Endothelial cell of umbilical vein (primary cell): Measurements from ENCODE around the gene PI4K2B. TPM values are rescaled to one million over a fixed set of nuclear protein-coding genes. Genes with fewer than 3 reads are reported as not detected.

ENCODE experiments used
- BruUV-seq: library from RNA; stranded (reverse); fragments of 400-500 nt; replicated peaks from 2 replicates; lab custom pipeline; 2021; lab: Mats Ljungman, UMichigan
- CTCF ChIA-PET: fragments of 300-600, 350-600 bp; sonication (Branson Sonifier 250); formaldehyde crosslinking; loops from one replicate; lab custom pipeline; 2021; ENCODE audit warnings: antibody characterized with exemption, inconsistent platforms; lab: Charles Lee
- POLR2A ChIA-PET: fragments of 300-600, 350-600 bp; sonication (Branson Sonifier 250); formaldehyde crosslinking; loops from one replicate; lab custom pipeline; 2021; ENCODE audit warnings: antibody characterized with exemption, inconsistent platforms; lab: Charles Lee
- DNase-seq: peaks from one replicate; pipeline ENCODE4 v3.0.0-alpha.2; 2011; ENCODE audit warnings: low read depth, low spot score
- FAIRE-seq: peaks from 2 replicates; lab custom pipeline; 2011; peaks lifted over from hg19 to GRCh38; lab: Jason Lieb, UNC
- H2AFZ ChIP-seq: 2 replicates; pipeline ENCODE4 v1.6.0; 2012; ENCODE audit warnings: low read depth, low read length, control low read depth, inconsistent platforms
- H3K27ac ChIP-seq: 2 replicates; pipeline ENCODE4 v1.5.1; 2011; ENCODE audit warnings: low read depth, mild to moderate bottlenecking, control low read depth, low read length, moderate library complexity; ENCODE audit not compliant: insufficient read depth
- H3K27me3 ChIP-seq, 2 experiments: 2 replicates each; pipeline versions ENCODE4 v1.6.0 to v1.6.1; 2011; ENCODE audit warnings: low read length in 2 of 2, mixed read lengths in 1 of 2; ENCODE audit not compliant: control insufficient read depth in 2 of 2, insufficient read depth in 2 of 2
- H3K36me3 ChIP-seq, 2 experiments: 2 replicates in 1 of 2; 3 replicates in 1 of 2; pipeline ENCODE4 v1.5.1; 2011; ENCODE audit warnings: low read length in 2 of 2, mild to moderate bottlenecking in 1 of 2, moderate library complexity in 1 of 2; ENCODE audit not compliant: control insufficient read depth in 2 of 2, insufficient read depth in 2 of 2; ENCODE audit errors: extremely low read depth in 1 of 2
- H3K4me1 ChIP-seq: 3 replicates; pipeline ENCODE4 v1.5.1; 2011; ENCODE audit warnings: mild to moderate bottlenecking, low read length; ENCODE audit not compliant: control insufficient read depth, insufficient read depth; ENCODE audit errors: extremely low read depth
- H3K4me2 ChIP-seq: 2 replicates; pipeline ENCODE4 v1.6.1; 2011; ENCODE audit warnings: low read length, control low read depth, mixed read lengths; ENCODE audit not compliant: insufficient read depth
- H3K4me3 ChIP-seq, 3 experiments: fragments of 200-600 bp in 1 of 3; sonication (generic), shearing (Covaris generic) in 1 of 3; replicated peaks in 1 of 3; 2 replicates each; pipeline ENCODE4 v1.5.1; 2011 to 2016; ENCODE audit warnings: control low read depth in 3 of 3, low read length in 3 of 3, mild to moderate bottlenecking in 2 of 3, inconsistent platforms in 1 of 3, low read depth in 1 of 3, moderate library complexity in 1 of 3; ENCODE audit not compliant: insufficient read depth in 1 of 3
- H3K79me2 ChIP-seq: 2 replicates; pipeline ENCODE4 v1.6.0; 2012; ENCODE audit warnings: low read length, inconsistent platforms; ENCODE audit not compliant: control insufficient read depth, insufficient read depth
- H3K9ac ChIP-seq: replicated peaks from 2 replicates; pipeline ENCODE3; 2011; ENCODE audit warnings: low read length, control low read depth; ENCODE audit not compliant: insufficient read depth; ENCODE audit errors: extremely low read depth
- H3K9me1 ChIP-seq: replicated peaks from 3 replicates; pipeline ENCODE4 v1.6.0; 2011; ENCODE audit warnings: mild to moderate bottlenecking, low read length; ENCODE audit not compliant: control insufficient read depth, insufficient read depth; ENCODE audit errors: extremely low read depth
- H3K9me3 ChIP-seq: replicated peaks from 2 replicates; pipeline ENCODE4 v1.5.1; 2012; ENCODE audit warnings: low read length, inconsistent platforms; ENCODE audit not compliant: control insufficient read depth, insufficient read depth
- H4K20me1 ChIP-seq: replicated peaks from 2 replicates; pipeline ENCODE3; 2011; ENCODE audit warnings: mild to moderate bottlenecking, low read length; ENCODE audit not compliant: control insufficient read depth, insufficient read depth; ENCODE audit errors: extremely low read depth
- EZH2 ChIP-seq: IDR thresholded peaks from 2 replicates; pipeline ENCODE4 v1.6.1; 2012; ENCODE audit warnings: borderline replicate concordance, low read depth, mild to moderate bottlenecking, moderate library complexity, low read length, inconsistent platforms; ENCODE audit not compliant: severe bottlenecking
- FOS ChIP-seq: IDR thresholded peaks from 2 replicates; pipeline ENCODE4 v1.6.1; 2011; ENCODE audit warnings: mild to moderate bottlenecking, low read length, moderate library complexity, borderline replicate concordance; ENCODE audit not compliant: insufficient read depth
- GATA2 ChIP-seq: IDR thresholded peaks from 2 replicates; pipeline ENCODE4 v1.7.0; 2011; ENCODE audit warnings: low read depth, mild to moderate bottlenecking, moderate library complexity, mixed read lengths, low read length; ENCODE audit not compliant: insufficient read length, insufficient read depth
- JUN ChIP-seq: IDR thresholded peaks from 2 replicates; pipeline ENCODE4 v1.6.1; 2011; ENCODE audit warnings: borderline replicate concordance, low read depth; ENCODE audit not compliant: insufficient read length, insufficient read depth
- MYC ChIP-seq: IDR thresholded peaks from one replicate; pipeline ENCODE4 v1.6.1; 2011; ENCODE audit warnings: mild to moderate bottlenecking, low read depth, low read length
- POLR2A ChIP-seq: IDR thresholded peaks from 2 replicates; pipeline ENCODE4 v1.6.1; 2012; ENCODE audit warnings: low read depth, mild to moderate bottlenecking, control low read depth, low read length
- POLR2AphosphoS5 ChIP-seq: IDR thresholded peaks from 2 replicates; pipeline ENCODE4 v1.6.1; 2012; ENCODE audit warnings: low read depth, mild to moderate bottlenecking, control low read depth, low read length, moderate library complexity; ENCODE audit not compliant: insufficient read depth
- dilution Hi-C: fragments of 300-500 bp; cut with MboI; formaldehyde crosslinking; loops from one replicate; pipeline ENCODE4 v1.15.0; 2019; ENCODE audit warnings: low sequenced_read_pairs; ENCODE audit not compliant: extremely low pct_ligation_motif_present
- intact Hi-C: fragments of 100-400 bp; cut with micrococcal nuclease; formaldehyde crosslinking; loops from one replicate; pipeline ENCODE4 v1.10.0; 2022
- polyA plus RNA-seq, 4 experiments: library from polyadenylated mRNA; depleted of rRNA in 3 of 4; stranded (reverse) in 3 of 4; unstranded in 1 of 4; fragments of >200 nt; gene quantifications; 2 replicates each; pipeline versions ENCODE4 v1.2.1 to v1.2.3, GENCODE V29; 2011 to 2012; ENCODE audit warnings: missing spikeins in 1 of 4
- total RNA-seq: library from RNA; stranded (reverse); gene quantifications from 2 replicates; pipeline ENCODE4 v1.2.3, GENCODE V29; 2021
- TF ChIP-seq, protein P1 (sequence below): IDR thresholded peaks from 2 replicates; pipeline ENCODE4 v1.6.1; 2011; ENCODE audit not compliant: insufficient read depth, insufficient read length
- TF ChIP-seq, protein P2 (sequence below), 2 donors: IDR thresholded peaks; 1 replicate in 1 of 2; 2 replicates in 1 of 2; pipeline ENCODE4 v1.5.1; 2011; ENCODE audit warnings: low read length in 2 of 2, mild to moderate bottlenecking in 2 of 2, moderate library complexity in 2 of 2, control low read depth in 1 of 2, inconsistent platforms in 1 of 2, low read depth in 1 of 2; ENCODE audit not compliant: insufficient read depth in 1 of 2; ENCODE audit errors: extremely low read depth in 1 of 2

PI4K2B gene
- total and polyA plus RNA-seq, 2 donors (not counting 3 experiments of a cell fraction or from before 2014, with no cell fraction given) = 3.5 to 19.3 TPM

DNA sequence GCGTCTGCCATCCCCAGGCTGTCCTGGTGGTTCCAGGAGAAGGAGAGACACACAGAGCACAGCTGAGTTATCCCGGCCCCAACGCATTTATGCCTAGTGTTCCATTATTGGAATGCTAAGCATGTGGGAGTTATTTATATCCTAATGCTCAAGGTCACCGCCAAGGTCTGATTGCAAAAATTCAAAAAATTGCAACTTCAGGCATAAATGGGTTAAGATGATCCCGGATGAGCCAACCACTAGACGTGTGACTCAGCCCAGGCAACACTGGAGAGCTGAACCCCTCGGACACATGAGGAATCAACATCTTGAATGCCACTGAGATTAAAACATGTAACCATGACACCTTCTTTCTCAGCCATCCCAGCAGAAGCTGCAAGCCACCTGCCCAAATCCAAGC, 74.9 kb downstream of the PI4K2B start:
- Histone ChIP-seq H3K79me2 (peaks cover 3% of the 10 kb centered on the region), H3K9me1 (no peaks in the 10 kb centered on the region), H3K4me1 (peaks cover 4% of the 10 kb centered on the region), H3K27me3 (peaks cover 0 to 4% of the 10 kb centered on the region in 2 experiments), H3K4me3 (no peak overlapping the region), H2AFZ (no peak overlapping the region), H3K36me3 (no peaks in the 10 kb centered on the region), H3K9ac (no peak overlapping the region), H3K4me2 (no peak overlapping the region), H3K27ac (no peak overlapping the region), H4K20me1 (no peaks in the 10 kb centered on the region), H3K9me3 (no peaks in the 10 kb centered on the region)
- BruUV-seq = no TSS peak
- FAIRE-seq (no peak), DNase-seq (no peak)
- POLR2A ChIA-PET = no interaction called here
- intact Hi-C loops = no loop called here
- dilution Hi-C loops = no loop called here
- TF ChIP-seq JUN (no peak), POLR2A (no peak), GATA2 (no peak), MYC (no peak), POLR2AphosphoS5 (no peak), FOS (no peak), EZH2 (no peak)
- TF ChIP-seq, protein P1, sequence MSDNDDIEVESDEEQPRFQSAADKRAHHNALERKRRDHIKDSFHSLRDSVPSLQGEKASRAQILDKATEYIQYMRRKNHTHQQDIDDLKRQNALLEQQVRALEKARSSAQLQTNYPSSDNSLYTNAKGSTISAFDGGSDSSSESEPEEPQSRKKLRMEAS = no peak
- TF ChIP-seq, protein P2, sequence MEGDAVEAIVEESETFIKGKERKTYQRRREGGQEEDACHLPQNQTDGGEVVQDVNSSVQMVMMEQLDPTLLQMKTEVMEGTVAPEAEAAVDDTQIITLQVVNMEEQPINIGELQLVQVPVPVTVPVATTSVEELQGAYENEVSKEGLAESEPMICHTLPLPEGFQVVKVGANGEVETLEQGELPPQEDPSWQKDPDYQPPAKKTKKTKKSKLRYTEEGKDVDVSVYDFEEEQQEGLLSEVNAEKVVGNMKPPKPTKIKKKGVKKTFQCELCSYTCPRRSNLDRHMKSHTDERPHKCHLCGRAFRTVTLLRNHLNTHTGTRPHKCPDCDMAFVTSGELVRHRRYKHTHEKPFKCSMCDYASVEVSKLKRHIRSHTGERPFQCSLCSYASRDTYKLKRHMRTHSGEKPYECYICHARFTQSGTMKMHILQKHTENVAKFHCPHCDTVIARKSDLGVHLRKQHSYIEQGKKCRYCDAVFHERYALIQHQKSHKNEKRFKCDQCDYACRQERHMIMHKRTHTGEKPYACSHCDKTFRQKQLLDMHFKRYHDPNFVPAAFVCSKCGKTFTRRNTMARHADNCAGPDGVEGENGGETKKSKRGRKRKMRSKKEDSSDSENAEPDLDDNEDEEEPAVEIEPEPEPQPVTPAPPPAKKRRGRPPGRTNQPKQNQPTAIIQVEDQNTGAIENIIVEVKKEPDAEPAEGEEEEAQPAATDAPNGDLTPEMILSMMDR (IDR thresholded peaks at IDR 0.05; ENCODE audit: extremely low read depth in 1 of 2, insufficient read depth in 1 of 2, low read depth in 1 of 2, low read length in 2 of 2) = no peak
- CTCF ChIA-PET = interaction anchor here (1.5 kb wide), 1 partner anchor 58 kb away, joined by 5 read pairs; no protein-coding TSS in a partner anchor
